GM12873 (cell line): ENCODE results near the gene ATG2A.

Experiments
- TF ChIP-seq, protein P1 (sequence below): IDR thresholded peaks from 2 replicates; pipeline ENCODE4 v1.5.1; 2012; ENCODE audit warnings: low read depth, mild to moderate bottlenecking, moderate library complexity, low read length, control low read depth; ENCODE audit not compliant: insufficient read depth; ENCODE audit errors: missing control alignments

The ATG2A gene

DNA sequence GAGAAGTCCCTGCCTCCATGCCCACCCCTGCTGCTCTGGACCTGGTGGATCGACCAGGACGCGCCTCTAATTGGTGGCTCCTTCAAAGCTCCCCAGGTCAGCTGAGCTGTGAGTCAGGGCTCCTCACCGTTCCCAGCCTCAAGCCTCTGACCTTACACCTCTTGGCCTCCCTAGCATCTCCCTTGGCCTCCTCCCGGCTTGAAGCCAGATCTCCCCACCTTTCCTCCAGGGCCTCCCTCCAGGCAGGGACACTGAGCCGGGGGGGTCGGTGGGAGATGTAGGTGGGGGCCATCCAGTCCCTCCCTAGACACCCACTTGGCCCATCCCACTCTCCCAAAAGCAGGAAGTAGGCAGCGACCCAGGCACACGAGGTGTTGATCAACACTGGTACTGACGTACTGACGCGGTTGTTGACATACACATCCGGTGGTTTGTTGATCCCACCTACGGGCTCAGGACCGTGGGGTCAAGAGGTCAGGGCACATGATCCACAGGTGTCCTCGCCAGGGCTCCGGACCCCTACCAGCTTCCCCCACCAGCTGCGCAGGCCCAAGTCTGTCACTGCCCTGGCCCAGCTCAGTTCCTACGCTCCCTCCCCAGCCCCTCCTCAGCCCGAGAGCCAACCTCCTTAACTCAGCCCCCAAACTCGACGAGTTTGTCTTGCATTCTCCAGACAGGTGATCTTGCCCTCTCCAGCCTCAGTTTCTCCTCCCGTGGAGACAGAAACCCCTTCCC lies 802 bp downstream of the ATG2A start:
- TF ChIP-seq, protein P1, sequence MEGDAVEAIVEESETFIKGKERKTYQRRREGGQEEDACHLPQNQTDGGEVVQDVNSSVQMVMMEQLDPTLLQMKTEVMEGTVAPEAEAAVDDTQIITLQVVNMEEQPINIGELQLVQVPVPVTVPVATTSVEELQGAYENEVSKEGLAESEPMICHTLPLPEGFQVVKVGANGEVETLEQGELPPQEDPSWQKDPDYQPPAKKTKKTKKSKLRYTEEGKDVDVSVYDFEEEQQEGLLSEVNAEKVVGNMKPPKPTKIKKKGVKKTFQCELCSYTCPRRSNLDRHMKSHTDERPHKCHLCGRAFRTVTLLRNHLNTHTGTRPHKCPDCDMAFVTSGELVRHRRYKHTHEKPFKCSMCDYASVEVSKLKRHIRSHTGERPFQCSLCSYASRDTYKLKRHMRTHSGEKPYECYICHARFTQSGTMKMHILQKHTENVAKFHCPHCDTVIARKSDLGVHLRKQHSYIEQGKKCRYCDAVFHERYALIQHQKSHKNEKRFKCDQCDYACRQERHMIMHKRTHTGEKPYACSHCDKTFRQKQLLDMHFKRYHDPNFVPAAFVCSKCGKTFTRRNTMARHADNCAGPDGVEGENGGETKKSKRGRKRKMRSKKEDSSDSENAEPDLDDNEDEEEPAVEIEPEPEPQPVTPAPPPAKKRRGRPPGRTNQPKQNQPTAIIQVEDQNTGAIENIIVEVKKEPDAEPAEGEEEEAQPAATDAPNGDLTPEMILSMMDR: no peak

DNA sequence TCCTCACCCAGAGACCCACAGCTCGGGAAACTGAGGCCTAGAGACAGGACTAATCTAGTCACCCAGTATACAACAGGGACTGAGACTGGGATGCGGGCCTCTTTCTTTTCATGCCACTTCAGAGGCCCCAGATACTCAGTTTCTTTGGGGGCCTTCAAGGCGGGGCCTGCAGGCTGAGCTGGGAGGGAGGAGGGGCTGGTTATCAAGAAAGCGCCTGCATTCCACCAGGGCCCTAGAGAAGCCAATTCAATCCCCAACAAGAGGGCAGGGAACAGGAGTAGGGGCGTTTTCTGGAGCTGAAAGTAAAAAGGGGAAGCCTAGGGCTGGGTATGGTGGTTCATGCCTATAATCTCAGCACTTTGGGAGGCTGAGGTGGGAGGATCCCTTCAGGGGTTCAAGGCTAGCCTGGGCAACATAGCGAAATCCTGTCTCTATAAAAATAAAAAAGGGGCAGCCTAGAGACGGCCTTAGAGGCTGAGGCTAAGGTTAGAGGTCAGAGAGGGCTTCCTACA lies 1.6 kb downstream of the ATG2A start:
- TF ChIP-seq, protein P1: no peak

GRCh38 chr11:64914123-64914522 lies 2.9 kb downstream of the ATG2A start:
- TF ChIP-seq, protein P1: no peak

- TF ChIP-seq, protein P1: no peak
These were observed 3.8 kb downstream of the ATG2A start for GRCh38 chr11:64913171-64913727.

DNA sequence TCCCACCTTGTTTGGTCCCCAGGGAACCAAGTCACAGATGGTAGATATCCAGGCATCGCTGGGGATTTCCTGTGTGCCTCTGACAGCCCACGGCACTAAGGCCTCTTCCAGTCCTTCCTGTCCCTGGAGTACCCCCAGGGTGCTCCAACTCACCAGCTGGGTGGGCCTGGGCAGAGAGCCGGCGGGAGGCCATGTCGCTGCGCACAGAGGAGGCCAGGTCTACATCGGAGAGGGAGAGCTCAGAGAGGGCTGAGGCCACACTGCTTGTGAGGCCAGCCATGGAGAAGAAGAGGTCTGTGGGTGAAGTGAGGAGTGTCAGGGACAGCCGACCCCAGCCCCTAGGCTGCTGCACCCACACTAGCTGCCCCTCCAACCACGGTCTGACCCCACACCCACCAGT lies 5.3 kb downstream of the ATG2A start:
- TF ChIP-seq, protein P1: no peak

DNA sequence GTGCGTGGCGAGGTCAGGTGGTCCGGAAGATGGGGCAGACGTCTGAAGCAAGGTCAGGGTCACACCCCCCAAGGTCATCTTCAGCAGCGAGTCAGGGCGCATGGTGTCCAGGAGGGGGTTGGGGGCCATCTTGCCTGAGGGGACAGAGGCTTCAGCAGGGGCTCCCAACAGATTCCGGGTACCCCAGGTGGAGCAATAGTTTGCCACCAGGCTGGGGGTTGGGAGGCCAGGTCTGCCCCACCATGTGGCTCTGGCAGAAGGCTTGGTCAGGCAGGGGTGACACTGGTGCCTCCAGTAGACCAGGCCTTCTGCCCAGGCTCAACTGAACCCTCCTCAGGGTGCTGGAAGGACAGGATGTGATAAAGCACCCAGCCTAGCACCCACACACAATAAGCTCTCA lies 5.9 kb downstream of the ATG2A start:
- TF ChIP-seq, protein P1: no peak

GRCh38 chr11:64910451-64911093 lies 6.4 kb downstream of the ATG2A start:
- TF ChIP-seq, protein P1: no peak
